A549 (cell line): ENCODE measurements around the gene TRPV6. TPM values are rescaled to one million over a fixed set of nuclear protein-coding genes. Genes with fewer than 3 reads are reported as not detected.

Experiments used
- ATAC-seq, 2 experiments: fragments of 200-7000 bp in 1 of 2; fragments of >200 bp in 1 of 2; cut with Nextera tagmentation in 1 of 2; cut with Tn5 transposase in 1 of 2; 3 replicates each; pipeline versions ENCODE4 v1.8.0 to v1.9.1; 2018 to 2020; ENCODE audit warnings: mild to moderate bottlenecking in 1 of 2, moderate library complexity in 1 of 2
- CTCF ChIA-PET: fragments of 300-600 bp; sonication (Branson Sonifier 250); formaldehyde crosslinking; extraction: SDS; loops from one replicate; lab custom pipeline; 2021; ENCODE audit warnings: antibody characterized with exemption, inconsistent platforms; lab: Yijun Ruan, JAX
- POLR2A ChIA-PET: fragments of 350-600 bp; formaldehyde crosslinking; extraction: SDS; loops from one replicate; lab custom pipeline; 2021; ENCODE audit warnings: antibody characterized with exemption, inconsistent platforms; lab: Yijun Ruan, JAX
- DNase-seq, 2 experiments: peaks; one replicate each; pipeline versions ENCODE4 v3.0.0 to v3.0.0-alpha.2; 2011 to 2016; ENCODE audit warnings: low read depth in 1 of 2, low spot score in 1 of 2
- FAIRE-seq: peaks from 2 replicates; lab custom pipeline; 2011; peaks lifted over from hg19 to GRCh38; lab: Jason Lieb, UNC
- H3K27ac ChIP-seq, 2 experiments: fragments of >200 bp; sonication (Bioruptor Twin); formaldehyde crosslinking; 3 replicates each; pipeline ENCODE4 v1.5.1; 2016 to 2017
- H3K4me1 ChIP-seq: fragments of >200 bp; sonication (Bioruptor Twin); formaldehyde crosslinking; 3 replicates; pipeline ENCODE4 v1.6.1; 2016
- H3K4me2 ChIP-seq: fragments of >200 bp; sonication (Bioruptor Twin); formaldehyde crosslinking; 3 replicates; pipeline ENCODE4 v1.6.1; 2016
- H3K4me3 ChIP-seq: fragments of >200 bp; sonication (Bioruptor Twin); formaldehyde crosslinking; 3 replicates; pipeline ENCODE4 v1.5.1; 2016
- H3K9me3 ChIP-seq: fragments of >200 bp; sonication (Bioruptor Twin); formaldehyde crosslinking; 3 replicates; pipeline ENCODE4 v1.6.1; 2016
- BCL3 ChIP-seq: fragments of >200 bp; sonication (Bioruptor Twin); formaldehyde crosslinking; IDR thresholded peaks from 3 replicates; pipeline ENCODE4 v1.6.1; 2016
- CBX2 ChIP-seq: fragments of 200-600 bp; sonication (generic); IDR thresholded peaks from 2 replicates; pipeline ENCODE4 v1.6.1; 2016; ENCODE audit warnings: low read depth, mild to moderate bottlenecking, borderline replicate concordance
- CHD2 ChIP-seq: fragments of 150-350 bp; IDR thresholded peaks from 2 replicates; pipeline ENCODE4 v1.6.1; 2014; ENCODE audit warnings: low read length; ENCODE audit not compliant: partially characterized antibody
- CHD4 ChIP-seq: fragments of 200-600 bp; sonication (generic); IDR thresholded peaks from 2 replicates; pipeline ENCODE4 v1.6.1; 2016; ENCODE audit warnings: antibody characterized with exemption, mild to moderate bottlenecking, borderline replicate concordance
- CTCF ChIP-seq: fragments of >200 bp; sonication (Bioruptor Twin); formaldehyde crosslinking; IDR thresholded peaks from 3 replicates; pipeline ENCODE4 v1.5.1; 2016
- EHMT2 ChIP-seq: fragments of 200-600 bp; sonication (generic); IDR thresholded peaks from 2 replicates; pipeline ENCODE4 v1.6.1; 2016; ENCODE audit warnings: antibody characterized with exemption, low read depth, mild to moderate bottlenecking, moderate library complexity
- EP300 ChIP-seq, 2 experiments: fragments of >200 bp; sonication (Bioruptor Twin); formaldehyde crosslinking; IDR thresholded peaks; 2 replicates in 1 of 2; 3 replicates in 1 of 2; pipeline ENCODE4 v1.6.1; 2016 to 2017
- ESRRA ChIP-seq: fragments of 150-350 bp; IDR thresholded peaks from 2 replicates; pipeline ENCODE4 v1.6.1; 2014; ENCODE audit warnings: mild to moderate bottlenecking, low read length, borderline replicate concordance
- FOSB ChIP-seq: fragments of 250-450 bp; sonication (Bioruptor Pico); IDR thresholded peaks from 2 replicates; pipeline ENCODE4 v1.5.0; 2020; ENCODE audit warnings: mild to moderate bottlenecking, moderate library complexity
- FOSL2 ChIP-seq, 2 experiments: fragments of 450-650 bp in 1 of 2; fragments of >200 bp in 1 of 2; sonication (Bioruptor Twin) in 1 of 2; formaldehyde crosslinking; IDR thresholded peaks; 2 replicates each; pipeline versions ENCODE4 v1.5.0 to v1.6.1; 2016 to 2020; ENCODE audit warnings: mild to moderate bottlenecking in 1 of 2, moderate library complexity in 1 of 2
- GATA3 ChIP-seq: IDR thresholded peaks from 2 replicates; pipeline ENCODE4 v1.6.1; 2012; ENCODE audit warnings: borderline replicate concordance
- HMGXB4 ChIP-seq: fragments of 250-450 bp; sonication (Bioruptor Pico); IDR thresholded peaks from 2 replicates; pipeline ENCODE4 v1.5.0; 2021; ENCODE audit warnings: mild to moderate bottlenecking, moderate library complexity, borderline replicate concordance
- HOXB13 ChIP-seq: fragments of 250-450 bp; sonication (Bioruptor Pico); IDR thresholded peaks from 2 replicates; pipeline ENCODE4 v1.5.0; 2020; ENCODE audit warnings: low read depth, mild to moderate bottlenecking, moderate library complexity
- MAFK ChIP-seq: fragments of 450-650 bp; IDR thresholded peaks from 2 replicates; pipeline ENCODE4 v1.6.1; 2014; ENCODE audit not compliant: partially characterized antibody
- MAZ ChIP-seq: fragments of 150-350 bp; IDR thresholded peaks from 2 replicates; pipeline ENCODE4 v1.6.1; 2014; ENCODE audit warnings: antibody characterized with exemption, low read depth, low read length, borderline replicate concordance
- NPAS2 ChIP-seq: fragments of 250-450 bp; sonication (Bioruptor Pico); IDR thresholded peaks from 2 replicates; pipeline ENCODE4 v1.8.0; 2022; ENCODE audit warnings: mild to moderate bottlenecking, moderate library complexity, borderline replicate concordance
- POLR2AphosphoS2 ChIP-seq: conservative IDR thresholded peaks from 2 replicates; pipeline ENCODE4 v1.6.1; 2012; ENCODE audit warnings: low read length, improper control_type of control experiment, inconsistent platforms
- RFX5 ChIP-seq: fragments of 450-650 bp; IDR thresholded peaks from 2 replicates; pipeline ENCODE4 v1.7.1; 2014; ENCODE audit warnings: antibody characterized with exemption, mild to moderate bottlenecking, moderate library complexity
- TP53 ChIP-seq: fragments of 250-450 bp; sonication (Bioruptor Pico); IDR thresholded peaks from 2 replicates; pipeline ENCODE4 v1.5.0; 2021; ENCODE audit warnings: mild to moderate bottlenecking, moderate library complexity
- USF2 ChIP-seq: fragments of 450-650 bp; IDR thresholded peaks from 2 replicates; pipeline ENCODE4 v1.6.1; 2014; ENCODE audit warnings: antibody characterized with exemption
- ZC3H11A ChIP-seq: fragments of 450-650 bp; IDR thresholded peaks from 2 replicates; pipeline ENCODE4 v1.6.1; 2014; ENCODE audit warnings: antibody characterized with exemption, mild to moderate bottlenecking
- ZNF302 ChIP-seq: fragments of 250-450 bp; sonication (Bioruptor Pico); IDR thresholded peaks from 2 replicates; pipeline ENCODE4 v1.9.0; 2021; ENCODE audit warnings: inconsistent platforms, mild to moderate bottlenecking, moderate library complexity
- WGBS: methylation state at CpG from one replicate; pipeline ENCODE4 v1.1.6; 2017; ENCODE audit errors: missing lambda C conversion rate; 5-methylcytosine and 5-hydroxymethylcytosine counted together
- polyA plus RNA-seq, 4 experiments: library from polyadenylated mRNA; depleted of rRNA in 3 of 4; stranded (reverse); fragments of >200 nt; fragmentation: RNase III in 1 of 4; extraction: RNeasy Plus Mini Kit Qiagen cat#74134 plus additional on column Dnase treatment in 1 of 4; gene quantifications; 2 replicates in 3 of 4; 3 replicates in 1 of 4; pipeline ENCODE4 v1.2.3, GENCODE V29; 2011 to 2017

The TRPV6 gene
- polyA plus RNA-seq, 2 of the 4 experiments (the other 2 are of a cell fraction) = not detected

GRCh38 chr7:142859411-142859810 is 26.1 kb downstream of the TRPV6 start:
- Histone ChIP-seq H3K27ac (no peak overlapping the region), H3K4me2 (no peak overlapping the region), H3K4me1 (no peaks in the 10 kb centered on the region), H3K4me3 (no peak overlapping the region), H3K9me3 (no peaks in the 10 kb centered on the region)
- TF ChIP-seq HMGXB4 (CRISPR knock-in tag) (no peak), TP53 (CRISPR knock-in tag) (no peak), CBX2 (no peak), POLR2AphosphoS2 (no peak), NPAS2 (CRISPR knock-in tag) (no peak), EHMT2 (no peak), ESRRA (no peak), MAFK (no peak), CHD2 (no peak), EP300 (IDR thresholded peaks at IDR 0.05) (no peak), USF2 (no peak), RFX5 (no peak), BCL3 (no peak), GATA3 (no peak), FOSB (no peak), ZC3H11A (no peak), FOSL2 (IDR thresholded peaks at IDR 0.05) (no peak), FOSL2 (CRISPR knock-in tag; IDR thresholded peaks at IDR 0.05) (no peak)
- no peak for ATAC-seq
- ChIA-PET POLR2A (no interaction called here), CTCF (interaction anchor here (0.9 to 1.2 kb wide), 2 partner anchors 9 to 325 kb away, joined by 3 to 4 read pairs; no protein-coding TSS in a partner anchor)
- FAIRE-seq = no peak
- DNase-seq = no peak

- whole genome bisulfite sequencing = 39% methylated on average over 5 of the region's 5 CpGs
- FAIRE-seq = no peak
- H3K4me1 ChIP-seq = no peaks in the 10 kb centered on the region
Observed at GRCh38 chr7:142857625-142858024, 27.9 kb downstream of the TRPV6 start.

More at GRCh38 chr7:142857625-142858024, 27.9 kb downstream of the TRPV6 start:
- DNase-seq = no peak
- no peak overlapping the region for H3K4me2 ChIP-seq
- TF ChIP-seq TP53 (CRISPR knock-in tag) (no peak), CHD4 (no peak), RFX5 (no peak), ZNF302 (no peak), HOXB13 (CRISPR knock-in tag) (no peak), CTCF (no peak), MAZ (no peak)
- TF ChIP-seq, all 56 proteins: peak for 0
- no peaks in the 10 kb centered on the region for H3K9me3 ChIP-seq
- H3K27ac ChIP-seq = no peak overlapping the region
- no peak for ATAC-seq
- H3K4me3 ChIP-seq = no peak overlapping the region
- ChIA-PET CTCF (interaction anchor here (1.1 to 1.5 kb wide), 2 partner anchors 9 to 146 kb away, joined by 4 read pairs; no protein-coding TSS in a partner anchor), POLR2A (no interaction called here)
